GM18868 (cell line): Measurements from ENCODE around the gene TRH.
"Not testable (repeated sequence)": the region's sequence is repeated elsewhere in the genome, so short reads cannot be mapped to it uniquely, and the experiment has no call there.

Experiments
- ATAC-seq: cut with Tn5 transposase; IDR thresholded peaks from one replicate; pipeline ENCODE4 v1.9.1; 2021; ENCODE audit warnings: mild to moderate bottlenecking, moderate library complexity; ENCODE audit not compliant: unreplicated experiment

TRH gene

GRCh38 chr3:129962600-129962999 is 11.9 kb upstream of the TRH start:
- no peak for ATAC-seq

- no peak for ATAC-seq
Observed at GRCh38 chr3:129965937-129966336, 8.6 kb upstream of the TRH start.

GRCh38 chr3:129966876-129967275 is 7.6 kb upstream of the TRH start:
- no peak for ATAC-seq

- no peak for ATAC-seq
Observed at GRCh38 chr3:129967761-129968160, 6.8 kb upstream of the TRH start.

GRCh38 chr3:129971351-129972052 is 3.0 kb upstream of the TRH start:
- no peak for ATAC-seq

- no peak for ATAC-seq
Observed at GRCh38 chr3:129972301-129972700, 2.2 kb upstream of the TRH start.

GRCh38 chr3:129973853-129974563 is 512 bp upstream of the TRH start:
- ATAC-seq: no peak

GRCh38 chr3:129974833-129975704 is 549 bp downstream of the TRH start:
- ATAC-seq: no peak

- ATAC-seq: no peak
Observed at GRCh38 chr3:129975705-129976048, 1.2 kb downstream of the TRH start.

GRCh38 chr3:129976286-129976685 is 1.8 kb downstream of the TRH start:
- no peak for ATAC-seq

- ATAC-seq: no peak
Observed at GRCh38 chr3:129978123-129978522, 3.6 kb downstream of the TRH start.

GRCh38 chr3:129979905-129980304 is 5.4 kb downstream of the TRH start:
- ATAC-seq: no peak

GRCh38 chr3:129983561-129983960 is 9.0 kb downstream of the TRH start:
- ATAC-seq: no peak

GRCh38 chr3:129984125-129984524 is 9.6 kb downstream of the TRH start:
- ATAC-seq: no peak

- no peak for ATAC-seq
Observed at GRCh38 chr3:129985113-129985512, 10.6 kb downstream of the TRH start.

- no peak for ATAC-seq
Observed at GRCh38 chr3:129988429-129988828, 13.9 kb downstream of the TRH start.

- no peak for ATAC-seq
Observed at GRCh38 chr3:129989414-129989813, 14.9 kb downstream of the TRH start.

- ATAC-seq: no peak
Observed at GRCh38 chr3:129992781-129993180, 18.3 kb downstream of the TRH start.

- ATAC-seq: no peak
Observed at GRCh38 chr3:129994883-129995559, 20.5 kb downstream of the TRH start.

GRCh38 chr3:129996073-129996472 is 21.6 kb downstream of the TRH start:
- ATAC-seq: no peak

GRCh38 chr3:129999176-129999575 is 24.7 kb downstream of the TRH start:
- not testable (repeated sequence) for ATAC-seq
